ENCODE results near the gene CELA1.

Gene CELA1

GRCh38 chr12:51374361-51374760 is 27.9 kb upstream of the CELA1 start:
- no peak for DNase-seq

GRCh38 chr12:51373187-51373586 is 26.7 kb upstream of the CELA1 start:
- DNase-seq: no peak

DNA sequence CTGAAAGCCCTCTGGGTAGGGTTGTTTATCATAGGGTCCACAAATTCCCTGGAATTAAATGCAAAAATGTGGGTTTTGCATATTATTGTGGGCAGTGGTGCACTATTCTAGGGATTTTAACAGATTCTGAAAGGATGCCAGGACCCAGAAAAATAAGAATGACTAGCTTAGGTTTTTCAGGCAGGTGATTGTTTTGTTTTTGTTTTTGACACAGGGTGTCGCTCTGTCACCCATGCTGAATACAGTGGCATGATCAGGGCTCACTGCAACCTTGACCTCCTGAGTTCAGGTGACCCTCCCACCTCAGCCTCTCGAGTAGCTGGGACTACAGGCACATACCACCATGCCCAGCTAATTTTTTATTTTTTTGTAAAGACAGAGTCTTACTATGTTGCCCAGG is 25.5 kb upstream of the CELA1 start:
- DNase-seq: no peak

- no peak for DNase-seq
Measured at GRCh38 chr12:51371295-51371953, 24.9 kb upstream of the CELA1 start.

DNA sequence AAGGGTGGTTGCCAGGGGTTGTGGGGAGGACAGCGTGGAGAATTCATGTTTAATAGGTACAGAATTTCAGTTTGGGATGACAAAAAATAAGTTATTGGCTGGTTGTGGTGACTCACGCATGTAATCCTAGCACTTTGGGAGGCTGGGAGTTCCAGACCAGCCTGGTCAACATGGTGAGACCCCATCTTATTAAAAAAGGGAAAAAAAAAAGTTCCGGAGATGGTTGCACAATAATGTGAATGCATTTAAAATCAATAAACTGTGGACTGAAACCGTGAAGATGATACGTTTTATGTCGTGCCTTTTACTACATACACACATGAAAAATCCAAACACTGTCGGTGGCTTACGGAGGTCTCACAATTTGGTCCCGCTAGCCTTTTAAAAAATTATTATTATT is 24.2 kb upstream of the CELA1 start:
- DNase-seq: no peak

GRCh38 chr12:51369581-51369980 is 23.1 kb upstream of the CELA1 start:
- DNase-seq: no peak

DNA sequence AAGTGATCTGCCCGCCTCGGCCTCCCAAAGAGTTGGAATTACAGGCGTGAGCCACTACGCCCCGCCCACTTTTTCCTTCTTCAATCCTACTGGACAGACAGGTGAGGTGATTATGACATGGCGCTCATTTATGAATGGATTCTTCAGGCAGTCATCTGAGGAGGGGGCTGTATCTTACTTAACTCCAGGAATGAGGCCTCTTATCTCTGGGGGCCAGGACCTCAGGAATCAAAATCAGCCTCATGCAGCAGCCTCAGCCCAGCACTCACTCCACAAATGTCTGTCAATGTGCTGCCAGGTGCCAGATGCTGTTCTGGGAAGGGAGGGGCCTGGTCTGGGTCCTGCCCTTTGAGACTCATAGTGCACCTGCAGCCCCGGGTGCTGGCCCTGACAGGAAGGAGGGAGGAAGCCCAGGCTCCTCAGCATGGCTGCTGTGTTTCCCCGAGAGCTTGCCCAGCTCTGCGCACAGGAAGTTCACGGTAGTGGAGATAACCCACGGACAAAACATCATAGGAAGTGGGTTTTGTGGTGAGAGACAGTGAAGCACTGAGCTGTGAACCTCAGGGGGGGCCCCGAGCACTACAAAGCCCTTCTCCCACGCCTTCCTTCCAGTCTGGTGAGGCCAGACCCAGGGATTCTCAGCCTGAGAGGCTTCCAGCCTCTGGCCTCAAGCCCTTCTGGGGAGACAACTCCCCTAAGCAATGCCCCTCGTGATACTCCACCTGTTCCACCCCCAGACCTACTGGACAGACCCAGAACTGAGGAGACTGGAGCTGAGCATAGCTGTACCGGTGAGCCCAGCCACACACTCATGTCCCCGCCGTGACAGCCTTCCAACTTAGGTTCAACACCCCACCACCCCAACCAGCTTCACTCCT is 22.4 kb upstream of the CELA1 start:
- peak; percentile 79 for DNase-seq

DNA sequence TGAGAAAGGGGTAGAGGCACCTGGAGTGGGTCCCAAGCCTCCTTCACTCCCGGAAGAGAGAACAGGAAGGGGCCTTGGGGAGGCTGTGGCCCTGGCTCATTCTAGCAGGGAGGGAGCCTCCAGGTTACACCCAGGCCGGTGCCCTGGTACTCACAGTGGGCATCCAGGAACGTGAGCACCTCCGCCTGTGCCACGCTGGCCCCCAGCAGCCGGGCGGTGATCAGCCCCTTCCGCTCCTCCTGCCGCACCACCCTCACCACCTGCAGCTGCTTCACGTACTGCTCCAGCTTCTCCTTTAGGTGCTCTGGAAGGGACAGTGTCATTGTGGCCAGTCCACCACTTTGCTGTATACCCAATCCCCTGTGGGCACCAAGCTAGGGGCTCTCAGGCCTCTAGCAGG is 18.8 kb upstream of the CELA1 start:
- DNase-seq: no peak

DNA sequence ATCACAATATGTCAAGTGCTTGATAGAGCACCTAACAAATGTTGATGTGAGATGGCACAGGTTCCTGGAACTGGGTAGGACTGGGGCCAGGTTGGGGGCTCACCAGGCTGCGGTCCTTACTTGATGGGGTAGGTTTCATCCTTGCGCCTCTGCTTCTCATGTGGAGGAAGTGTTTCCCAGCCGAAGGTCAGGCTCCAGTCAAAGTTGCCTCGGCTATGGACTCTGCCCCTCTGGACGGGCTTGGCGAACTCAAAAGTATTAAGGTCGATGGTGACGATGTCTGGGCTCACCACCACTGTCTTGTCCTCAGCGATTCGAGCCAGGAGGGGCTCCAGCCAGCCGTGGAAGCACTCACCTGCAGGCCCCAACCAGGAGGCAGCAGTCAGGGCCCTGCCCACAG is 17.5 kb upstream of the CELA1 start:
- no peak for DNase-seq

DNA sequence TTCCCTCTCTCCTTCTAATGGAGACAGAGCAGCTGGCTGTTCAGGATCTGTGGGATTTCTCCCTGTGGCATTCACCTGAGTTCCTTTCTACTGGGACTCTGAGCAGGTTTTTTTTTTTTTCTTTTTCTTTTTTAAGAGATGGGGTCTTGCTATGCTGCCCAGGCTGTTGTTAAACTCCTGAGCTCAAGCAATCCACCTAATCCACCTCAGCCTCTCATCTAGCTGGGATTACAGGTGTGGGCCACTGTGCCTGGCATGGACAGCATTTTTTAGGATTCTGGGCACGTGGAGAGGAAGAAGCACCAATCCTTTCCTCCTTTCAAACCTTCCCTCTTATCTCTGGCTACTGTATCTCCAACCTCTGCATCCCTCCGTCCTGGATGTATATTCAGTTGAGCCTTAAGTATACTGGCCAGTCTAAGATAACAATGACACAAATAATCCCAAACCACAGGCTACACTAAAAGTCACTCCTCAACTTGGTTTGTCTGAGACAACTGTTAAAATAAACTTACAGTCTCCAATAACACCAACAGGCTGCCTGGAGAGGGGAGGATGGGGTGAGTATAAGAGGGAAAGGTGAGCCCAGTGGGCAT is 16.4 kb upstream of the CELA1 start:
- DNase-seq: no peak

- no peak for DNase-seq
Measured at GRCh38 chr12:51362307-51362706, 15.8 kb upstream of the CELA1 start.

DNA sequence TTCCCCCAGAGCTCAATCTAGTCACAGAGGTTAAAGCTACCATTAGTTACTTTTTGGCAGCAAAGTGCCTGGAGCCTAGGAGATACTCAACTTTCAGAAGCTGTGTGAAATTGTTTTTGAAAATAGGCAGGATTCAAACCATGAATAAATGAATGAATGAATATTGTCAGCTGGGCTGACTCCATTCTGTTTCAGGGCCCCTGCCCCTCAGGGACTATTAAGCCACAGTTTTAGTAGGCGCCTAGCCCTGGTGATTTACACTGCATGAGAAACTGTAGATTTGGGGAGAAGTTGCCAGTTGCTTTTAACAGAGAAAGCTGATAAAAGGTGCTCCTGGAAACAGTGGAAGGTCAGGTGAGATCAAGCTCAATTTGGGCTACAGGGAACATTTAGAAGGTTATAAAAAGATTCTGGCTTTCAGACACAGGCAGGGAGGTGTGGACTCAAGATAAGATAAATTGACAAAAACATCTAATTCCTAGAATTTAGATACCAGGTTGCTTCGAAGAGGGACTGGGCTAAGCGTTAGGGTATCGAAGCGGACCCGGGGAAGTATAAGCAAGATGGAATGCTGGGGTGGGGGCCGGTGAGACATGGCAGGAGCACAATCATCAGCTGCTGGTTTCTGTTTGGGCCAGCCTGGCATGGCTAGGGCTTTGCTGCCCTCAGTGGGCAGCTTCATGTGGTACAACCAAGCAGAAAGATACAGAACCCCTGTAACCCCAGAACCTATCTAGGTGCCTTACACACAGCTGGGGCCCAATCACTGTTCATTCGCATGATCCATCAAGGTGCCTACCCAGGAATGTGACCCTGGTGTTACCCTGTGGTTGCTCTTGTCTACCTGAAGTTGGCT is 14.9 kb upstream of the CELA1 start:
- no peak for DNase-seq

- DNase-seq: no peak
Measured at GRCh38 chr12:51360315-51360714, 13.8 kb upstream of the CELA1 start.

DNA sequence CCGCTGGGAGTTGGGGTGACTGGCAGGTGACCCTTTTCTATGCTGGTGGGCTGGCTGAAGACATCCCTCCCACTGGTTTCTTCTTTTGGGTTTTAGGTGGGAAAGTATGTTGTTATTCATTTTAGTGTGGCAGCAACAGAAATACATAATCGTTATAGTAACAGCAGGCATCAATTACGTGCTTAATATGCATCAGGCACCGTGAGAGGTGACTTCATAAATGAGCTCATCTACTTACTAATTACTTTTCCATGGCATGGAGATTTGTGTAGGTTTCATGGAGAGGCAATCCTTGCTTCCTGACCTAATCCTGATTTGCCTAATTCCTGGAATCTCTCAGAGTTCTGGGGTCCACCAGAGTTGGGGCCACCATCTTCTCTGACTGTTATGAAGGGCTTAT is 13.4 kb upstream of the CELA1 start:
- DNase-seq: no peak

DNA sequence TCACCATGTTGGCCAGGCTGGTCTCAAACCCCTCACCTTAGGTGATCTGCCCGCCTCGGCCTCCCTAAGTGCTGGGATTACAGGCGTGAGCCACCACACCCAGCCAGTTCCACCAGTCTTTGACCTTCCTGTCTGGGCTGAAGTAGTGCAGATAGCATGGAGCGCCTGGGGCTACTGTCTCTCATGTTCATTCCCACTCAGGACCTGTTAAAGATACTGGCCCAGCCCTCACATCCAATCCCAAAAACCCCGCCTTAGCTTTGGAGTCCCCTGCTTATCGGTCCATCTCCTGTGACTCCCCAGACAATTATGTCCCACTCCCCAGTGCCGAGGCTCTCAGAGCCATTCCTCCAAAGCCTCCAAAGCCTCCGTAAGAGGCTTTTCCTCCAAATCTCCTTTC is 12.0 kb upstream of the CELA1 start:
- no peak for DNase-seq

GRCh38 chr12:51357374-51358047 is 11.0 kb upstream of the CELA1 start:
- no peak for DNase-seq

DNA sequence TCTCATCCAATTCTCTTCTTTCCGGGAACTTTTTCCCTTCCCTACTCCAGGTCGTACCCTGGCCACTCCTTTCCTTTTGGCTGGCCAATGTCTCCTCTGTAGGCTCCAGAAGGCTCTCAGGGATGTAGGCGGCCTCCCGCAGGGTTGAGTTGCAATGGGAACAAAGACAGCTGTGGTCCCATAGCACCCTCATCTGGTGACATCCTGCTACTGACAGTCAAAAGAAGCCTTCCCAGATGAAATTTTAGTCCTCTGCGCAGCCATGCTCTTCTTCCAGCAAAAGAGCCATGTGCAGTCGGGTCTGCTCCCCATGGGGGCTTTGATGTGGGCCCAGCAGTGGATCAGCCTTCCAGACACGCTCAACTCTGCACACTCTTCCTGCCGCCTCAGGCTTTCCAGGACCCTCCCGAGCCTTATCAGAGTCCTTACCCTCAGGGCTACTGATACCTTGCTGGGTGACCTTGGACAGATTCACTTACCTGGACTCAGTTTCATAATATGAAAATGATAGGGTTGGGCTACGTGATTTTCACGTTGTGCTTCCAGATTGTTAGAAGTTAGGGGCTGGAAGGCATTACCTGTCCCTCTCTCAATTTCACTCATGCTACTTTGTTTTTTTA is 5.5 kb upstream of the CELA1 start:
- DNase-seq: peak; percentile 15

- DNase-seq: no peak
Measured at GRCh38 chr12:51349026-51349425, 2.5 kb upstream of the CELA1 start.

DNA sequence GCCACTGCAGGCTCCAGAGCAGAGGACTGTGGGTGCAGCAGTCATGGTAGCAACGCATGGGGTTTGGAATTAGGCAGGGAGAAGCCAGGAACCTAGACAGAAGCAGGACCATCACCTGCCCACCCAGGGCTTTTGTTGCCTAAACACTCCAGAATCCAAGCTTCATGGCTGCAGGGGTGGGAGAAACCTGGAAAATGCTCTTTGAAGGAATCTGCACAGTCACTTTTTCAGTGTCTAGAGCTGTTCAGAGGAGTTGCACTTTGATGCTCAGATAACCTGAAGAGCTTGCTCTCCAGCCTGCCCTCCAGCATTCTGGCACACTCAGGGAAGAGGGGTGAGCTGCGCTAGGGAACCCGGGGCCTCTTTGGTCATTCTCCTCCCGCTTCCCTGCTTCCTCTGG is 1.6 kb upstream of the CELA1 start:
- no peak for DNase-seq

DNA sequence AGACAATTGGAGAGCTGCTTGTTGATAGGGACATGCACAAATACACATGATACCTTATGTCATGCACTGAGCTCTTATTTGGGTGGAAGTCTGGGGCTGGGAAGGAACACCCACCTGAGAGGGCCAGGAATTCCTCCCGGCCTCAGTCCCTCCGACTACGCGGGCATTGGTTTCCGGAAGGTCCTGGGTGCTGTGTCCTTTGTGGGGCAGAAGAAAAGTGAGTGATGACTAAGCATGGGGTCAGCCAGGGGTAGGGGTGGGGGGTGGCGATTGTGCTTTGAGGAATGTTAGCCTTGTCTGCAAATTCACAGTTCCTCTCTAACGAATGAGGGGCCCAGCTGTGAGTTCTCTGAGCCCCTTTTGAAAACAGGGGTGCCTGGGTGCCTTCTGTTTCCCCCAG is 798 bp downstream of the CELA1 start:
- DNase-seq: no peak

DNA sequence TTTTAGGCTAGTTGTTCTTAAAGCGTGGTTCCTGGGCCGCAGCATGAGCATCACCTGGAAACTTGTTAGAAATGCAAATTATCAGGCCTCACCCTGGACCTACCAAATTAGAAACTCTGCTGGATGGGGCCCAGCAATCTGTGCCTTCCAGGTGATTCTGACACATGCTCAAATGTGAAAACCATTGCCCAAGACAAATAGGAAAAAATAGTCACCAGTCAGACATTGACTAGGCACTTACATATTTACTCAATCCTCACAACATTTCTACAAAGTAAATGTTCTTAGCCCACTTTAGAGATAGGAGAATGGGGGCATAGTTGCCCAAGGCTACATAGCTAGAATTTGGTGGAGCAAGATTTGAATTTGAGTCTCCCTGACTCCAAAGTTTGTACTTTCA is 3.3 kb downstream of the CELA1 start:
- DNase-seq: no peak

DNA sequence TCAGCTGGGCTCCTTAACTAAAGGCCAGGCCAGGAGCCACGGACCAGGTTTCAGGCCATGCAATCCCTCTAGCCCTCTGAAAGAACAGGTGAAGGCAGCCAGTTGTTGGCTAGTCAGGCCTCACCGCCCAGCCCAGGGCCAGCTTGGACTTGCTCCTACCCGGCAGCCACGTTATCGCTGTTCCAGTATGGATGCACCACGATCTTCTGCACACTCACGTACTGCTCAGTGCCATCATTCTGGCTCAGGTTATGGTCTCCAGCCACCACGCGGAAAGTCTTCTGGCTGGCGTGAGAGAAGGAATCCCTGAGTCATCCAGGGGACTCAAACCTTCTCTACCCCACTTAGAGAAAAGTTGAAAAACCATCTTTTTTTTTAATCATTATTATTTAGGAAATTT is 4.1 kb downstream of the CELA1 start:
- DNase-seq: no peak
